ENCODE data around the gene NRG3.

NRG3 gene

DNA sequence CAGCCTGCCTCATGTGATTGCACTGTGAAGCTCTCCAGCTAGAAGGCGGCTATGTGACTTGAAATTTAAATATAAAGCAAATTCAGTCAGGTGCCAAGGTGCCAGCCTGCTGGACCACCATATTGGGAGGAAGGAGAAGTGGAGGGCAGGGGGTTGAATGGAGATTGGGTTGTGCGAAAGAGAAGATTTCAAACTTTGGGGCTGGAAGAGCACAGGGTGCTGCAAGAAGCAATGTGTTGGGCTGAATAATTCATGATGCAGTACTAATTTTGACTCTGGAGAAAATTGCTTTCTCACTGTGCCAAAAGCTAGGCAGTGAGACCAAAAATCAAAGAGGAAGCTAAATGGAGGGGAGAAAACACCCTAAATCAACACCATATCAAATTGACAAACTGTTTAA is 335.3 kb downstream of the NRG3 start:
- TF ChIP-seq EZH2phosphoT487 (IDR thresholded peaks at IDR 0.05; ENCODE audit: borderline replicate concordance, low read length), result no peak
- TF ChIP-seq, protein P1, sequence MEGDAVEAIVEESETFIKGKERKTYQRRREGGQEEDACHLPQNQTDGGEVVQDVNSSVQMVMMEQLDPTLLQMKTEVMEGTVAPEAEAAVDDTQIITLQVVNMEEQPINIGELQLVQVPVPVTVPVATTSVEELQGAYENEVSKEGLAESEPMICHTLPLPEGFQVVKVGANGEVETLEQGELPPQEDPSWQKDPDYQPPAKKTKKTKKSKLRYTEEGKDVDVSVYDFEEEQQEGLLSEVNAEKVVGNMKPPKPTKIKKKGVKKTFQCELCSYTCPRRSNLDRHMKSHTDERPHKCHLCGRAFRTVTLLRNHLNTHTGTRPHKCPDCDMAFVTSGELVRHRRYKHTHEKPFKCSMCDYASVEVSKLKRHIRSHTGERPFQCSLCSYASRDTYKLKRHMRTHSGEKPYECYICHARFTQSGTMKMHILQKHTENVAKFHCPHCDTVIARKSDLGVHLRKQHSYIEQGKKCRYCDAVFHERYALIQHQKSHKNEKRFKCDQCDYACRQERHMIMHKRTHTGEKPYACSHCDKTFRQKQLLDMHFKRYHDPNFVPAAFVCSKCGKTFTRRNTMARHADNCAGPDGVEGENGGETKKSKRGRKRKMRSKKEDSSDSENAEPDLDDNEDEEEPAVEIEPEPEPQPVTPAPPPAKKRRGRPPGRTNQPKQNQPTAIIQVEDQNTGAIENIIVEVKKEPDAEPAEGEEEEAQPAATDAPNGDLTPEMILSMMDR (IDR thresholded peaks at IDR 0.05; ENCODE audit: low read depth, low read length, poor library complexity, severe bottlenecking), result no peak

DNA sequence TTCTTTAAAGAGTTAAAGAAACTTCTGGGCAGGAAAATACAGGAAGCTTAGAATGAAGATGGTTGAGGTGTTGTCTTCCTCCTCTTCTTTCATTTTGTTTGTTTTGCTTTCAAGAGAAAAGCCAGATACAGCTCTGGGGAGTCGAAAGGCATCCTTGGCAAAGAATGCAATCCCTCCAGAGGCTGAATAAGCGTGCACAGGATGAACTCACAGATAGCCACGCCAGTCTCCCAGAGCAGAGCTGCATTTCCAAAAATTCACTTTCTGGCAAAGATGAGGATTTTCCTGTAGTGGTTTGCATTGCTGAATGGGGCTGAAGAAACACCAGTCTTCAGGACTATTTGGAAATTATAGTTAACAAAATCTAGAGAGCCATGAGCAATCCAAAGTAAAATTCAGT is 336.4 kb downstream of the NRG3 start:
- H3K27ac ChIP-seq (ENCODE audit: low read depth, low read length), result no peak overlapping the region
- no peaks in the 10 kb centered on the region for H3K4me1 ChIP-seq (ENCODE audit: control insufficient read depth, low read length)
- no peaks in the 10 kb centered on the region for H4K20me1 ChIP-seq (ENCODE audit: control insufficient read depth, insufficient read depth, low read depth, low read length)
- TF ChIP-seq EZH2phosphoT487 (IDR thresholded peaks at IDR 0.05; ENCODE audit: borderline replicate concordance, low read length), result no peak
- TF ChIP-seq, protein P1 (IDR thresholded peaks at IDR 0.05; ENCODE audit: low read depth, low read length, poor library complexity, severe bottlenecking), result no peak
- no peaks in the 10 kb centered on the region for H3F3A ChIP-seq (ENCODE audit: control insufficient read depth, insufficient read depth)
- no peaks in the 10 kb centered on the region for H3K9me3 ChIP-seq (ENCODE audit: control insufficient read depth, insufficient read depth, low read length)
- no peaks in the 10 kb centered on the region for H3K79me2 ChIP-seq (ENCODE audit: control insufficient read depth, low read length)
- H3K4me3 ChIP-seq (ENCODE audit: low read length), result no peak overlapping the region
- H3K36me3 ChIP-seq (ENCODE audit: control insufficient read depth, low read length), result no peaks in the 10 kb centered on the region
- no peaks in the 10 kb centered on the region for H3K27me3 ChIP-seq (ENCODE audit: control insufficient read depth, low read length)
- no peaks in the 10 kb centered on the region for H3K9me2 ChIP-seq (replicated peaks; ENCODE audit: control insufficient read depth, low read length)
- no peak overlapping the region for H3K4me2 ChIP-seq (ENCODE audit: low read length)

More for the DNA sequence above, 335.3 kb downstream of the NRG3 start:
- Histone ChIP-seq H4K20me1 (ENCODE audit: control insufficient read depth, insufficient read depth, low read depth, low read length) (no peaks in the 10 kb centered on the region), H3K9me2 (replicated peaks; ENCODE audit: control insufficient read depth, low read length) (no peaks in the 10 kb centered on the region), H3K4me1 (ENCODE audit: control insufficient read depth, low read length) (no peaks in the 10 kb centered on the region), H3K4me3 (ENCODE audit: low read length) (no peak overlapping the region), H3K27me3 (ENCODE audit: control insufficient read depth, low read length) (no peaks in the 10 kb centered on the region), H3K36me3 (ENCODE audit: control insufficient read depth, low read length) (no peaks in the 10 kb centered on the region), H3F3A (ENCODE audit: control insufficient read depth, insufficient read depth) (no peaks in the 10 kb centered on the region), H3K79me2 (ENCODE audit: control insufficient read depth, low read length) (no peaks in the 10 kb centered on the region), H3K9me3 (ENCODE audit: control insufficient read depth, insufficient read depth, low read length) (no peaks in the 10 kb centered on the region), H3K27ac (ENCODE audit: low read depth, low read length) (no peak overlapping the region), H3K4me2 (ENCODE audit: low read length) (no peak overlapping the region)

DNA sequence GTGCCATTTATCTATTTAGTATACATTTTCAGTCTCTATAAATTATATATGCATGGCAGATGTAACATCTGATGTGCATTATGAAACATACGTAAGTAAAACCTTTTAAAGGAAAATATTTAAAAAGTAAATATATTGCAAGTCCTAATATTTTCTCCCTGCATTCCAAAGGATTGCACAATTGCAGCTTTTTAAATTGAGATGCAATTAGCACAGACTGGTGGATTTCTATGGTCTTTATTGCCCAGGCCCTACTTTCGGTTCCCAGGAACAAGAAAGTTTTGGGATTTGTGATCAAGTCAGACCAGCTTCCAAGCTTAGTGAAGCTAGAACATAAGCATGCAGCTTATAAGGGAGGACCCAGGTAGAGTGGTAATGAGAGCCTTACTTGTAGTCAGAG is 337.8 kb downstream of the NRG3 start:
- H3K4me3 ChIP-seq (ENCODE audit: low read length), result no peak overlapping the region
- no peaks in the 10 kb centered on the region for H3K4me1 ChIP-seq (ENCODE audit: control insufficient read depth, low read length)
- H3F3A ChIP-seq (ENCODE audit: control insufficient read depth, insufficient read depth), result no peaks in the 10 kb centered on the region
- no peaks in the 10 kb centered on the region for H4K20me1 ChIP-seq (ENCODE audit: control insufficient read depth, insufficient read depth, low read depth, low read length)
- no peak overlapping the region for H3K27ac ChIP-seq (ENCODE audit: low read depth, low read length)
- no peaks in the 10 kb centered on the region for H3K9me3 ChIP-seq (ENCODE audit: control insufficient read depth, insufficient read depth, low read length)
- H3K4me2 ChIP-seq (ENCODE audit: low read length), result no peak overlapping the region
- H3K27me3 ChIP-seq (ENCODE audit: control insufficient read depth, low read length), result no peaks in the 10 kb centered on the region
- no peaks in the 10 kb centered on the region for H3K36me3 ChIP-seq (ENCODE audit: control insufficient read depth, low read length)
- no peaks in the 10 kb centered on the region for H3K79me2 ChIP-seq (ENCODE audit: control insufficient read depth, low read length)
- H3K9me2 ChIP-seq (replicated peaks; ENCODE audit: control insufficient read depth, low read length), result no peaks in the 10 kb centered on the region
- TF ChIP-seq EZH2phosphoT487 (IDR thresholded peaks at IDR 0.05; ENCODE audit: borderline replicate concordance, low read length), result no peak
- TF ChIP-seq, protein P1 (IDR thresholded peaks at IDR 0.05; ENCODE audit: low read depth, low read length, poor library complexity, severe bottlenecking), result no peak

DNA sequence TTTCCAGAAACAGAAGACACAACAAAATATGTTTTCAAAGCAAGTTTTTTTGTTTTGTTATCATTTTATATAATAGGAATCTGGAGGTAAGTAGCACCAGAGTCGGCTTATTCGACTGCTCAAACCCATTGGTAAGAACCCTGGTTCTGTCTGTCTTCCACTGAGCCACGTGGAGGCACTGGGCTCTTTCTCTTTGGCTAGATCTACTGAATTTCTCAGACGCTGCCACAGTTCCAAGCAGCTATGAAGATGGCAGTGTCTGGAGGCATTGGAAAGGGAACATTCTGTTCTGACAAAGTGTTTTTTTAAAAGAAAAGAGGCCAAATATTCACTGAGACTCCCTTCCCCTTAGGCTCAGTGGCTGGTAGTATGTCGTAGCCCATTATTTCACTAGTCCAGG is 338.8 kb downstream of the NRG3 start:
- H3K79me2 ChIP-seq (ENCODE audit: control insufficient read depth, low read length), result no peaks in the 10 kb centered on the region
- TF ChIP-seq, protein P1 (IDR thresholded peaks at IDR 0.05; ENCODE audit: low read depth, low read length, poor library complexity, severe bottlenecking), result no peak
- TF ChIP-seq EZH2phosphoT487 (IDR thresholded peaks at IDR 0.05; ENCODE audit: borderline replicate concordance, low read length), result no peak
- no peak overlapping the region for H3K4me3 ChIP-seq (ENCODE audit: low read length)
- no peaks in the 10 kb centered on the region for H3K9me2 ChIP-seq (replicated peaks; ENCODE audit: control insufficient read depth, low read length)
- H3K27me3 ChIP-seq (ENCODE audit: control insufficient read depth, low read length), result no peaks in the 10 kb centered on the region
- no peaks in the 10 kb centered on the region for H3K36me3 ChIP-seq (ENCODE audit: control insufficient read depth, low read length)
- H3K4me2 ChIP-seq (ENCODE audit: low read length), result no peak overlapping the region
- H3K4me1 ChIP-seq (ENCODE audit: control insufficient read depth, low read length), result no peaks in the 10 kb centered on the region
- no peaks in the 10 kb centered on the region for H4K20me1 ChIP-seq (ENCODE audit: control insufficient read depth, insufficient read depth, low read depth, low read length)
- no peaks in the 10 kb centered on the region for H3F3A ChIP-seq (ENCODE audit: control insufficient read depth, insufficient read depth)
- no peaks in the 10 kb centered on the region for H3K9me3 ChIP-seq (ENCODE audit: control insufficient read depth, insufficient read depth, low read length)
- no peak overlapping the region for H3K27ac ChIP-seq (ENCODE audit: low read depth, low read length)

All from DOHH2 (cell line).